Testis (tissue), 2 donors: ENCODE results near the gene NECAB2.

Experiments
- CTCF ChIP-seq, 3 experiments: fragments of 450-650 bp in 2 of 3; fragments of 200-600 bp in 1 of 3; sonication (generic) in 1 of 3; IDR thresholded peaks; one replicate each; pipeline ENCODE4 v1.5.1; 2016 to 2019; ENCODE audit warnings: antibody characterized with exemption in 3 of 3, mild to moderate bottlenecking in 2 of 3, moderate library complexity in 1 of 3
- POLR2A ChIP-seq: fragments of 450-650 bp; IDR thresholded peaks from one replicate; pipeline ENCODE4 v1.6.1; 2017; ENCODE audit warnings: antibody characterized with exemption, mild to moderate bottlenecking, moderate library complexity

DNA sequence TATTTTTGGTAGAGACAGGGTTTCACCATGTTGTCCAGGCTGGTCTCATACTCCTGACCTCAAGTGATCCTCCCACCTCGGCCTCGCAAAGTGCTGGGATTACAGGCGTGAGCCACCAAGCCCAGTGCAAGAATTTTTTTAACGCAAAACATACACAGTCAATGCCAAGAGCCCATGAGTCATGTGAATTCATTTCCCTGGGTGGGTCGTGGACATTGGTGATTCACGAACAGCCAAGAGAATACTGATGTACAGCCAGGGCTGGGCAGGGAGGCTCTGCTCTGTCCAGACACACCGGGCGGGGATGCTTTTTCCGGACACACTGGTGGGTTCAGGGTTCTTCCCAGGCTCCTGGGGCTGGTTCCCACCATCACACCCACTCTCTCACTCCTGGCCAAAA is 56.8 kb downstream of the NECAB2 start:
- TF ChIP-seq CTCF (IDR thresholded peaks at IDR 0.05) (no peak), POLR2A (no peak)
